Liver (tissue), 9 donors: Measurements from ENCODE around the gene KRTAP1-4. TPM values are rescaled to one million over a fixed set of nuclear protein-coding genes. Genes with fewer than 3 reads are reported as not detected.
"Not testable (repeated sequence)": the region's sequence is repeated elsewhere in the genome, so short reads cannot be mapped to it uniquely, and the experiment has no call there.

Source experiments
- DNase-seq: peaks from one replicate; pipeline ENCODE4 v3.0.0-alpha.2; 2017; ENCODE audit warnings: low spot score
- H3K27ac ChIP-seq, 2 donors: one replicate each; pipeline ENCODE4 v1.7.0; 2013; ENCODE audit warnings: inconsistent platforms in 2 of 2, low read length in 2 of 2, control low read depth in 1 of 2, low read depth in 1 of 2, mild to moderate bottlenecking in 1 of 2
- H3K27me3 ChIP-seq, 4 donors: one replicate each; pipeline versions ENCODE4 v1.6.1 to v1.7.0; 2013; ENCODE audit warnings: low read length in 3 of 4, inconsistent platforms in 1 of 4, mild to moderate bottlenecking in 1 of 4, moderate library complexity in 1 of 4; ENCODE audit not compliant: control insufficient read depth in 4 of 4, insufficient read depth in 4 of 4
- H3K36me3 ChIP-seq, 4 donors: one replicate each; pipeline versions ENCODE4 v1.6.1 to v1.7.0; 2013; ENCODE audit warnings: low read length in 3 of 4, mild to moderate bottlenecking in 3 of 4, low read depth in 1 of 4, moderate library complexity in 1 of 4; ENCODE audit not compliant: control insufficient read depth in 4 of 4, insufficient read depth in 3 of 4
- H3K4me1 ChIP-seq, 4 donors: one replicate each; pipeline versions ENCODE4 v1.6.1 to v1.7.0; 2013; ENCODE audit warnings: low read length in 3 of 4, mild to moderate bottlenecking in 3 of 4, moderate library complexity in 1 of 4; ENCODE audit not compliant: control insufficient read depth in 4 of 4, insufficient read depth in 4 of 4
- H3K4me3 ChIP-seq, 3 donors: one replicate each; pipeline versions ENCODE4 v1.6.1 to v1.7.0; 2013; ENCODE audit warnings: low read length in 3 of 3, control low read depth in 1 of 3, low read depth in 1 of 3, mild to moderate bottlenecking in 1 of 3
- H3K9ac ChIP-seq, 2 donors: one replicate each; pipeline ENCODE4 v1.7.0; 2013; ENCODE audit warnings: low read length in 2 of 2, mild to moderate bottlenecking in 2 of 2, moderate library complexity in 2 of 2, control low read depth in 1 of 2, low read depth in 1 of 2
- H3K9me3 ChIP-seq, 4 donors: one replicate each; pipeline versions ENCODE4 v1.6.1 to v1.7.0; 2013; ENCODE audit warnings: low read length in 3 of 4; ENCODE audit not compliant: control insufficient read depth in 4 of 4
- EGR1 ChIP-seq, 2 donors: IDR thresholded peaks; 2 replicates each; pipeline ENCODE4 v1.6.1; 2016 to 2018; ENCODE audit warnings: antibody characterized with exemption in 2 of 2, low read depth in 2 of 2
- FOXA1 ChIP-seq: IDR thresholded peaks from 2 replicates; pipeline ENCODE4 v1.6.1; 2016; ENCODE audit warnings: antibody characterized with exemption
- FOXA2 ChIP-seq: IDR thresholded peaks from 2 replicates; pipeline ENCODE4 v1.6.1; 2016; ENCODE audit warnings: antibody characterized with exemption
- HNF4A ChIP-seq, 2 donors: conservative IDR thresholded peaks; 2 replicates each; pipeline ENCODE4 v1.6.1; 2016; ENCODE audit warnings: antibody characterized with exemption in 2 of 2, mild to moderate bottlenecking in 2 of 2
- HNF4G ChIP-seq: IDR thresholded peaks from 2 replicates; pipeline ENCODE4 v1.6.1; 2016; ENCODE audit warnings: antibody characterized with exemption
- JUND ChIP-seq, 2 donors: IDR thresholded peaks; 2 replicates each; pipeline ENCODE4 v1.6.1; 2016; ENCODE audit warnings: antibody characterized with exemption in 2 of 2
- NR2F2 ChIP-seq: IDR thresholded peaks from 2 replicates; pipeline ENCODE4 v1.6.1; 2016; ENCODE audit warnings: antibody characterized with exemption
- RAD21 ChIP-seq, 2 donors: IDR thresholded peaks; 2 replicates each; pipeline ENCODE4 v1.6.1; 2016; ENCODE audit warnings: antibody characterized with exemption in 2 of 2, mild to moderate bottlenecking in 2 of 2
- SP1 ChIP-seq: IDR thresholded peaks from 2 replicates; pipeline ENCODE4 v1.6.1; 2018; ENCODE audit warnings: antibody characterized with exemption, mild to moderate bottlenecking
- TAF1 ChIP-seq: conservative IDR thresholded peaks from 2 replicates; pipeline ENCODE4 v1.6.1; 2016; ENCODE audit warnings: antibody characterized with exemption, mild to moderate bottlenecking
- YY1 ChIP-seq: IDR thresholded peaks from 2 replicates; pipeline ENCODE4 v1.6.1; 2016; ENCODE audit warnings: antibody characterized with exemption, mild to moderate bottlenecking
- ZBTB33 ChIP-seq: IDR thresholded peaks from 2 replicates; pipeline ENCODE4 v1.6.1; 2016; ENCODE audit warnings: antibody characterized with exemption
- WGBS: extraction: QIAGEN DNeasy Blood & Tissue Kit; methylation state at CpG from one replicate; pipeline ENCODE4 v1.1.7; 2013; 5-methylcytosine and 5-hydroxymethylcytosine counted together
- polyA plus RNA-seq, 2 donors: library from polyadenylated mRNA; stranded (reverse) in 1 of 2; unstranded in 1 of 2; fragments of 200-250 nt in 1 of 2; fragments of >200 nt in 1 of 2; fragmentation: Nextera tagmentation in 1 of 2; extraction: Ambion mirVana in 1 of 2; gene quantifications; one replicate each; pipeline versions ENCODE4 v1.2.1 to v1.2.3, GENCODE V29; 2013 to 2015
- total RNA-seq, 2 donors: library from RNA; depleted of rRNA; stranded (reverse); fragments of >200 nt; gene quantifications; one replicate each; pipeline ENCODE4 v1.2.3, GENCODE V29; 2014
- TF ChIP-seq, protein P1 (sequence below): IDR thresholded peaks from 2 replicates; pipeline ENCODE4 v1.6.1; 2016; ENCODE audit warnings: antibody characterized with exemption, mild to moderate bottlenecking
- donor health status: healthy.
- donor health status: healthy.
- donor health status: healthy.
- donor health status: healthy.
- donor health status: healthy.

Gene KRTAP1-4
- total and polyA plus RNA-seq, 4 donors: not detected

GRCh38 chr17:41002814-41003213, 27.2 kb downstream of the KRTAP1-4 start:
- no peaks in the 10 kb centered on the region for H3K9me3 ChIP-seq
- H3K27ac ChIP-seq: no peak overlapping the region
- H3K4me1 ChIP-seq: no peaks in the 10 kb centered on the region
- no peaks in the 10 kb centered on the region for H3K36me3 ChIP-seq
- H3K4me3 ChIP-seq: no peak overlapping the region
- TF ChIP-seq FOXA1 (no peak), EGR1 (IDR thresholded peaks at IDR 0.05; ENCODE audit: low read depth in 2 of 2) (no peak), HNF4G (no peak), TAF1 (no peak)
- no peak for DNase-seq
- 39% methylated on average over 5 of the region's 5 CpGs for WGBS
- no peak overlapping the region for H3K9ac ChIP-seq
- peaks cover 0 to 3% (median 0%) of the 10 kb centered on the region in 4 donors for H3K27me3 ChIP-seq

DNA sequence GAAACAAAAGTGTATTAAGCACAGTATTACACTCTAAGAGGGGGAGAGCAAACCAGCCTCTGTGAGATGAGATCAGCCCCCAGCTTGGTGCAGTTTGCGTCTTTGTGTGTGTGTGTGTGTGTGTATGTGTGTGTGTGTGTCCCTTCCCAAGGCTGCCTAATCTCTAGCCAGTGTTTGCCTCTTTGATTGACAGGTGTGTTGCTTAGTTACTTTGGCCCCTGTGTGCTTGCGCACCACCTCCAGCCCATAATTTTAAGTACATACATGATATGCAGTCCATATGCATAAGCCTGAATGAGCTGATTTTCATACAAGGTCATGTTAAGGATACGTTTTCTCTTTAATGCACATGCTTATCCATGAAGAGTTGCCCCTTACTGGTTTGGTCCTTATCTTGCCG, 28.2 kb downstream of the KRTAP1-4 start:
- Histone ChIP-seq H3K27ac (no peak overlapping the region), H3K4me3 (no peak overlapping the region), H3K9ac (no peak overlapping the region), H3K36me3 (no peaks in the 10 kb centered on the region), H3K9me3 (no peaks in the 10 kb centered on the region), H3K27me3 (peaks cover 0 to 3% (median 0%) of the 10 kb centered on the region in 4 donors), H3K4me1 (no peaks in the 10 kb centered on the region)
- no peak for TF ChIP-seq NR2F2
- TF ChIP-seq YY1: no peak
- TF ChIP-seq ZBTB33: no peak
- TF ChIP-seq JUND (IDR thresholded peaks at IDR 0.05): no peak
- TF ChIP-seq HNF4G: no peak
- no peak for TF ChIP-seq HNF4A (conservative IDR thresholded peaks at IDR 0.05)
- no peak for TF ChIP-seq RAD21 (IDR thresholded peaks at IDR 0.05)
- TF ChIP-seq, protein P1, sequence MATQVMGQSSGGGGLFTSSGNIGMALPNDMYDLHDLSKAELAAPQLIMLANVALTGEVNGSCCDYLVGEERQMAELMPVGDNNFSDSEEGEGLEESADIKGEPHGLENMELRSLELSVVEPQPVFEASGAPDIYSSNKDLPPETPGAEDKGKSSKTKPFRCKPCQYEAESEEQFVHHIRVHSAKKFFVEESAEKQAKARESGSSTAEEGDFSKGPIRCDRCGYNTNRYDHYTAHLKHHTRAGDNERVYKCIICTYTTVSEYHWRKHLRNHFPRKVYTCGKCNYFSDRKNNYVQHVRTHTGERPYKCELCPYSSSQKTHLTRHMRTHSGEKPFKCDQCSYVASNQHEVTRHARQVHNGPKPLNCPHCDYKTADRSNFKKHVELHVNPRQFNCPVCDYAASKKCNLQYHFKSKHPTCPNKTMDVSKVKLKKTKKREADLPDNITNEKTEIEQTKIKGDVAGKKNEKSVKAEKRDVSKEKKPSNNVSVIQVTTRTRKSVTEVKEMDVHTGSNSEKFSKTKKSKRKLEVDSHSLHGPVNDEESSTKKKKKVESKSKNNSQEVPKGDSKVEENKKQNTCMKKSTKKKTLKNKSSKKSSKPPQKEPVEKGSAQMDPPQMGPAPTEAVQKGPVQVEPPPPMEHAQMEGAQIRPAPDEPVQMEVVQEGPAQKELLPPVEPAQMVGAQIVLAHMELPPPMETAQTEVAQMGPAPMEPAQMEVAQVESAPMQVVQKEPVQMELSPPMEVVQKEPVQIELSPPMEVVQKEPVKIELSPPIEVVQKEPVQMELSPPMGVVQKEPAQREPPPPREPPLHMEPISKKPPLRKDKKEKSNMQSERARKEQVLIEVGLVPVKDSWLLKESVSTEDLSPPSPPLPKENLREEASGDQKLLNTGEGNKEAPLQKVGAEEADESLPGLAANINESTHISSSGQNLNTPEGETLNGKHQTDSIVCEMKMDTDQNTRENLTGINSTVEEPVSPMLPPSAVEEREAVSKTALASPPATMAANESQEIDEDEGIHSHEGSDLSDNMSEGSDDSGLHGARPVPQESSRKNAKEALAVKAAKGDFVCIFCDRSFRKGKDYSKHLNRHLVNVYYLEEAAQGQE: no peak
- no peak for TF ChIP-seq SP1
- no peak for TF ChIP-seq TAF1
- no peak for TF ChIP-seq EGR1 (IDR thresholded peaks at IDR 0.05; ENCODE audit: low read depth in 2 of 2)
- TF ChIP-seq FOXA1: no peak
- no peak for TF ChIP-seq FOXA2
- WGBS: 81% methylated on average over 4 of the region's 4 CpGs
- no peak for DNase-seq

DNA sequence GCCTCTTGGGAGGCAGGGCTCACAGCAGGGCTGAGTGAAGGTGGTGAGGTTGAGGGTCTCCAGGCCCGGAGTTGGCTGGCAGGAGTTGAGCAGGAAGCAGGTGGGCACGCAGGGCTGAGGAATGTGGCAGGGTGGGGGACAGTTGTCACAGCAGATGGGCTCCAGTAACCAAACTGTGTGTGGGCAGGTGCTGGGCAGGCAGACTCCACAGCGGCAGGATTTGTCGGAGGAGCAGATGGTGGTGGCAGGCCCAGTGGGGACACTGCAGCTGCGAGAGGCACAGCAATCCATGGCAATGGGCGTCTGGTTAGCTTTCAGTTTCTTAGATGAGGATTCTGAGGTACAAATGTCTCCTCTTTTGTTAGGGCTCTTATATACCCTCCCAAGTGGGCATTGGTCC, 30.4 kb downstream of the KRTAP1-4 start, which contains the start of gene KRTAP3-2:
Gene KRTAP3-2, minus strand, starts transcription at position 344 of the 400 bp plus-strand sequence. Its CDS starts 53 bp downstream, at position 291.
- not testable (repeated sequence) for H3K4me3 ChIP-seq, H3K9me3 ChIP-seq, H3K4me1 ChIP-seq, H3K27ac ChIP-seq, DNase-seq, H3K36me3 ChIP-seq, H3K27me3 ChIP-seq, H3K9ac ChIP-seq
- 81% methylated on average over 6 of the region's 6 CpGs for WGBS
